Endothelial cell of umbilical vein (primary cell): ENCODE results near the gene CORO2B. TPM values are rescaled to one million over a fixed set of nuclear protein-coding genes. Genes with fewer than 3 reads are reported as not detected.

ENCODE experiments used
- BruUV-seq: library from RNA; stranded (reverse); fragments of 400-500 nt; replicated peaks from 2 replicates; lab custom pipeline; 2021; lab: Mats Ljungman, UMichigan
- CTCF ChIA-PET: fragments of 300-600, 350-600 bp; sonication (Branson Sonifier 250); formaldehyde crosslinking; loops from one replicate; lab custom pipeline; 2021; ENCODE audit warnings: antibody characterized with exemption, inconsistent platforms; lab: Charles Lee
- POLR2A ChIA-PET: fragments of 300-600, 350-600 bp; sonication (Branson Sonifier 250); formaldehyde crosslinking; loops from one replicate; lab custom pipeline; 2021; ENCODE audit warnings: antibody characterized with exemption, inconsistent platforms; lab: Charles Lee
- DNase-seq: peaks from one replicate; pipeline ENCODE4 v3.0.0-alpha.2; 2011; ENCODE audit warnings: low read depth, low spot score
- FAIRE-seq: peaks from 2 replicates; lab custom pipeline; 2011; peaks lifted over from hg19 to GRCh38; lab: Jason Lieb, UNC
- H2AFZ ChIP-seq: 2 replicates; pipeline ENCODE4 v1.6.0; 2012; ENCODE audit warnings: low read depth, low read length, control low read depth, inconsistent platforms
- H3K27ac ChIP-seq: 2 replicates; pipeline ENCODE4 v1.5.1; 2011; ENCODE audit warnings: low read depth, mild to moderate bottlenecking, control low read depth, low read length, moderate library complexity; ENCODE audit not compliant: insufficient read depth
- H3K27me3 ChIP-seq, 2 experiments: 2 replicates each; pipeline versions ENCODE4 v1.6.0 to v1.6.1; 2011; ENCODE audit warnings: low read length in 2 of 2, mixed read lengths in 1 of 2; ENCODE audit not compliant: control insufficient read depth in 2 of 2, insufficient read depth in 2 of 2
- H3K36me3 ChIP-seq, 2 experiments: 2 replicates in 1 of 2; 3 replicates in 1 of 2; pipeline ENCODE4 v1.5.1; 2011; ENCODE audit warnings: low read length in 2 of 2, mild to moderate bottlenecking in 1 of 2, moderate library complexity in 1 of 2; ENCODE audit not compliant: control insufficient read depth in 2 of 2, insufficient read depth in 2 of 2; ENCODE audit errors: extremely low read depth in 1 of 2
- H3K4me1 ChIP-seq: 3 replicates; pipeline ENCODE4 v1.5.1; 2011; ENCODE audit warnings: mild to moderate bottlenecking, low read length; ENCODE audit not compliant: control insufficient read depth, insufficient read depth; ENCODE audit errors: extremely low read depth
- H3K4me2 ChIP-seq: 2 replicates; pipeline ENCODE4 v1.6.1; 2011; ENCODE audit warnings: low read length, control low read depth, mixed read lengths; ENCODE audit not compliant: insufficient read depth
- H3K4me3 ChIP-seq, 3 experiments: fragments of 200-600 bp in 1 of 3; sonication (generic), shearing (Covaris generic) in 1 of 3; replicated peaks in 1 of 3; 2 replicates each; pipeline ENCODE4 v1.5.1; 2011 to 2016; ENCODE audit warnings: control low read depth in 3 of 3, low read length in 3 of 3, mild to moderate bottlenecking in 2 of 3, inconsistent platforms in 1 of 3, low read depth in 1 of 3, moderate library complexity in 1 of 3; ENCODE audit not compliant: insufficient read depth in 1 of 3
- H3K79me2 ChIP-seq: 2 replicates; pipeline ENCODE4 v1.6.0; 2012; ENCODE audit warnings: low read length, inconsistent platforms; ENCODE audit not compliant: control insufficient read depth, insufficient read depth
- H3K9ac ChIP-seq: replicated peaks from 2 replicates; pipeline ENCODE3; 2011; ENCODE audit warnings: low read length, control low read depth; ENCODE audit not compliant: insufficient read depth; ENCODE audit errors: extremely low read depth
- H3K9me1 ChIP-seq: replicated peaks from 3 replicates; pipeline ENCODE4 v1.6.0; 2011; ENCODE audit warnings: mild to moderate bottlenecking, low read length; ENCODE audit not compliant: control insufficient read depth, insufficient read depth; ENCODE audit errors: extremely low read depth
- H3K9me3 ChIP-seq: replicated peaks from 2 replicates; pipeline ENCODE4 v1.5.1; 2012; ENCODE audit warnings: low read length, inconsistent platforms; ENCODE audit not compliant: control insufficient read depth, insufficient read depth
- H4K20me1 ChIP-seq: replicated peaks from 2 replicates; pipeline ENCODE3; 2011; ENCODE audit warnings: mild to moderate bottlenecking, low read length; ENCODE audit not compliant: control insufficient read depth, insufficient read depth; ENCODE audit errors: extremely low read depth
- EZH2 ChIP-seq: IDR thresholded peaks from 2 replicates; pipeline ENCODE4 v1.6.1; 2012; ENCODE audit warnings: borderline replicate concordance, low read depth, mild to moderate bottlenecking, moderate library complexity, low read length, inconsistent platforms; ENCODE audit not compliant: severe bottlenecking
- FOS ChIP-seq: IDR thresholded peaks from 2 replicates; pipeline ENCODE4 v1.6.1; 2011; ENCODE audit warnings: mild to moderate bottlenecking, low read length, moderate library complexity, borderline replicate concordance; ENCODE audit not compliant: insufficient read depth
- GATA2 ChIP-seq: IDR thresholded peaks from 2 replicates; pipeline ENCODE4 v1.7.0; 2011; ENCODE audit warnings: low read depth, mild to moderate bottlenecking, moderate library complexity, mixed read lengths, low read length; ENCODE audit not compliant: insufficient read length, insufficient read depth
- JUN ChIP-seq: IDR thresholded peaks from 2 replicates; pipeline ENCODE4 v1.6.1; 2011; ENCODE audit warnings: borderline replicate concordance, low read depth; ENCODE audit not compliant: insufficient read length, insufficient read depth
- MYC ChIP-seq: IDR thresholded peaks from one replicate; pipeline ENCODE4 v1.6.1; 2011; ENCODE audit warnings: mild to moderate bottlenecking, low read depth, low read length
- POLR2A ChIP-seq: IDR thresholded peaks from 2 replicates; pipeline ENCODE4 v1.6.1; 2012; ENCODE audit warnings: low read depth, mild to moderate bottlenecking, control low read depth, low read length
- POLR2AphosphoS5 ChIP-seq: IDR thresholded peaks from 2 replicates; pipeline ENCODE4 v1.6.1; 2012; ENCODE audit warnings: low read depth, mild to moderate bottlenecking, control low read depth, low read length, moderate library complexity; ENCODE audit not compliant: insufficient read depth
- dilution Hi-C: fragments of 300-500 bp; cut with MboI; formaldehyde crosslinking; loops from one replicate; pipeline ENCODE4 v1.15.0; 2019; ENCODE audit warnings: low sequenced_read_pairs; ENCODE audit not compliant: extremely low pct_ligation_motif_present
- intact Hi-C: fragments of 100-400 bp; cut with micrococcal nuclease; formaldehyde crosslinking; loops from one replicate; pipeline ENCODE4 v1.10.0; 2022
- polyA plus RNA-seq, 4 experiments: library from polyadenylated mRNA; depleted of rRNA in 3 of 4; stranded (reverse) in 3 of 4; unstranded in 1 of 4; fragments of >200 nt; gene quantifications; 2 replicates each; pipeline versions ENCODE4 v1.2.1 to v1.2.3, GENCODE V29; 2011 to 2012; ENCODE audit warnings: missing spikeins in 1 of 4
- total RNA-seq: library from RNA; stranded (reverse); gene quantifications from 2 replicates; pipeline ENCODE4 v1.2.3, GENCODE V29; 2021
- TF ChIP-seq, protein P1 (sequence below), 2 donors: IDR thresholded peaks; 1 replicate in 1 of 2; 2 replicates in 1 of 2; pipeline ENCODE4 v1.5.1; 2011; ENCODE audit warnings: low read length in 2 of 2, mild to moderate bottlenecking in 2 of 2, moderate library complexity in 2 of 2, control low read depth in 1 of 2, inconsistent platforms in 1 of 2, low read depth in 1 of 2; ENCODE audit not compliant: insufficient read depth in 1 of 2; ENCODE audit errors: extremely low read depth in 1 of 2
- TF ChIP-seq, protein P2 (sequence below): IDR thresholded peaks from 2 replicates; pipeline ENCODE4 v1.6.1; 2011; ENCODE audit not compliant: insufficient read depth, insufficient read length

Gene CORO2B
- total and polyA plus RNA-seq, 2 donors (not counting 3 experiments of a cell fraction or from before 2014, with no cell fraction given) = 2.4 to 3.7 TPM

DNA sequence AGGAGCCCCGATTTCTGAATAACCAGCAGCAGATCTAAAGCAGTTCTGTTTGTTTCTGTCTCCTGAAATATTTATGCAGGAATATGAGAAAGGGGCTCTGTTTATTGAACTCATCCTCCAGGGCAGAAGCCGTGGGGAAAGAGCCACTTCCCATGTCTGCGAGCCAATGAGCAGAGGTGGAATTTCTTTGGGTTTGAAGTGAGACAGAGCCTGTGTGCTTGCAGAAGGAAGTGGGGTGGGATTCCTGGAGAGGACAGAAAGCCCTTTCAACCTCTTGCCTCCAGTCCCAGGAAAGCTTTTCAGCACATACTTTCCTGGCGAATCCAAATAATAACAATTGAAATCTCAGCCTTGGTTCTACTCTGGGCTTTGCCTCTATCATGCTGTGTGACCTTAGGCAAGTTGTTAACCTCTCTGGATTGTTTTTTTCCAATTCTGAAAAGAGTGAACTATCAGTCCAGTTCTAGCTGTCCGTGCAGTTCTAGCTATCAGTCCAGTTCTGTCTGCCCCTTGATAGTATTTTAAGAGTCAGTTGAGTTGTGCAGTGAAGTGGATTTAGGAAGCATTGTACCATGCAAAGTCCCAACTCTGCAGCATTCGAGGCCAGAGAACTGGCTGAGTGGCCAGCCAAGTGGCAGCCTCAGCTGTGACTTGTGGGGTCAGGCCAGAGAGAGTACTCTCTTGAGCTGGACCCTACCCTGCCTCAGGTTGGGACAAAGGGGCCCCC lies 15.9 kb downstream of the CORO2B start:
- ChIA-PET POLR2A (no interaction called here), CTCF (interaction anchor here (0.7 to 0.9 kb wide), 2 partner anchors 12 to 35 kb away, joined by 3 read pairs; no protein-coding TSS in a partner anchor)
- FAIRE-seq (no peak), DNase-seq (no peak)
- Histone ChIP-seq H3K27me3 (peaks cover 0 to 2% of the 10 kb centered on the region in 2 experiments), H2AFZ (no peak overlapping the region), H4K20me1 (no peaks in the 10 kb centered on the region), H3K27ac (no peak overlapping the region), H3K4me3 (no peak overlapping the region), H3K9ac (no peak overlapping the region), H3K9me3 (no peaks in the 10 kb centered on the region), H3K79me2 (no peaks in the 10 kb centered on the region), H3K9me1 (no peaks in the 10 kb centered on the region), H3K4me2 (no peak overlapping the region), H3K36me3 (no peaks in the 10 kb centered on the region), H3K4me1 (no peaks in the 10 kb centered on the region)
- TF ChIP-seq, protein P1, sequence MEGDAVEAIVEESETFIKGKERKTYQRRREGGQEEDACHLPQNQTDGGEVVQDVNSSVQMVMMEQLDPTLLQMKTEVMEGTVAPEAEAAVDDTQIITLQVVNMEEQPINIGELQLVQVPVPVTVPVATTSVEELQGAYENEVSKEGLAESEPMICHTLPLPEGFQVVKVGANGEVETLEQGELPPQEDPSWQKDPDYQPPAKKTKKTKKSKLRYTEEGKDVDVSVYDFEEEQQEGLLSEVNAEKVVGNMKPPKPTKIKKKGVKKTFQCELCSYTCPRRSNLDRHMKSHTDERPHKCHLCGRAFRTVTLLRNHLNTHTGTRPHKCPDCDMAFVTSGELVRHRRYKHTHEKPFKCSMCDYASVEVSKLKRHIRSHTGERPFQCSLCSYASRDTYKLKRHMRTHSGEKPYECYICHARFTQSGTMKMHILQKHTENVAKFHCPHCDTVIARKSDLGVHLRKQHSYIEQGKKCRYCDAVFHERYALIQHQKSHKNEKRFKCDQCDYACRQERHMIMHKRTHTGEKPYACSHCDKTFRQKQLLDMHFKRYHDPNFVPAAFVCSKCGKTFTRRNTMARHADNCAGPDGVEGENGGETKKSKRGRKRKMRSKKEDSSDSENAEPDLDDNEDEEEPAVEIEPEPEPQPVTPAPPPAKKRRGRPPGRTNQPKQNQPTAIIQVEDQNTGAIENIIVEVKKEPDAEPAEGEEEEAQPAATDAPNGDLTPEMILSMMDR (IDR thresholded peaks at IDR 0.05; ENCODE audit: extremely low read depth in 1 of 2, insufficient read depth in 1 of 2, low read depth in 1 of 2, low read length in 2 of 2) = no peak
- TF ChIP-seq JUN (no peak), EZH2 (no peak), POLR2A (no peak), POLR2AphosphoS5 (no peak), MYC (no peak), FOS (no peak), GATA2 (no peak)
- TF ChIP-seq, protein P2, sequence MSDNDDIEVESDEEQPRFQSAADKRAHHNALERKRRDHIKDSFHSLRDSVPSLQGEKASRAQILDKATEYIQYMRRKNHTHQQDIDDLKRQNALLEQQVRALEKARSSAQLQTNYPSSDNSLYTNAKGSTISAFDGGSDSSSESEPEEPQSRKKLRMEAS = no peak
- dilution Hi-C loops = no loop called here
- BruUV-seq = no TSS peak
- intact Hi-C loops = no loop called here
